GM21723 (cell line): ENCODE data around the gene KATNIP.

Experiments used
- ATAC-seq: cut with Tn5 transposase; IDR thresholded peaks from one replicate; pipeline ENCODE4 v1.9.1; 2021; ENCODE audit warnings: mild to moderate bottlenecking, moderate library complexity; ENCODE audit not compliant: unreplicated experiment

The KATNIP gene

DNA sequence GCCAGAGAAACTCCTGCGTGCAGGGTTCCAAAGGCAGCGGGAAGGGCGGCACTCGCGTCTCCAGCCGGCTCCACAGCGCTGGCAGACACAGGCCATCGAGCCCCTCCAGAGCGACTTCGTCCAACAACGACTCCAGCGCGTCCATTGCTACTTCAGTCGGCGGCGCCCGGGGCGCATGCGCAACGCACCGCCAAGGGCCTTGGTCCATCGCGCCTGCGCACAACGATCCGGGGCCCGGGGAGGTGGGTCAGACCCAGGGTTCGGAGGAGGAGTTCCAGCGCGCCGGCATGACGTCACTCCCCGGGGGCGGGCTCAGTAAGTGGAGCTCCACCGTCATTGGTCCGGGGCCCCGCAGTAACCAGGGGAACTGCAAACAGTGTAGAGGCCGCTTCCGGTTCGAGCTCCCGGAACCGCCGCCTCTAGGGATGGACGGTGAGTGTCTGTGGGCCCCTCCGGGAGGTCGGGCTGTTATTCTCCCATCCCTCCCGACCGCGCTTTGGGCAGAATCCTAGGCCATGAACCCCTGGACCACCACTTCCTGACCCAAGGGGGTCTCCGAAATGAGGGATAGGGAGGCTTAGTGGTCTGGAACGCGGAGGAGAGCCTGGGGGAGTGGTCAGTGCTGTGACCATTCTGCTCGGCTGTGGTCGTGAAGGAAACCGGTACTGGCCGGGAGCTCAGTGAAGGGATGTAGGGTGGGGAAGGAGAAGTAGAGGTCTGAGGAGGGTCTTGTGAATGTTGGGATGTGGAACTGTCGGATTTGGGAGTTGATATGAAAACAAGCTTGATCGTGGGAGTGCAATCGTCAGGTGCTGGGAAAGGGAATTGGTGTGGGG lies at the start of gene KATNIP, which contains the start of gene GTF3C1:
KATNIP (plus strand) TSS at position 399 of the 836 bp plus-strand sequence; CDS start at position 426, 27 bp downstream.
GTF3C1 (minus strand) TSS at position 168 of the 836 bp plus-strand sequence; CDS start at position 145, 23 bp downstream.
- ATAC-seq: peak; percentile 96

DNA sequence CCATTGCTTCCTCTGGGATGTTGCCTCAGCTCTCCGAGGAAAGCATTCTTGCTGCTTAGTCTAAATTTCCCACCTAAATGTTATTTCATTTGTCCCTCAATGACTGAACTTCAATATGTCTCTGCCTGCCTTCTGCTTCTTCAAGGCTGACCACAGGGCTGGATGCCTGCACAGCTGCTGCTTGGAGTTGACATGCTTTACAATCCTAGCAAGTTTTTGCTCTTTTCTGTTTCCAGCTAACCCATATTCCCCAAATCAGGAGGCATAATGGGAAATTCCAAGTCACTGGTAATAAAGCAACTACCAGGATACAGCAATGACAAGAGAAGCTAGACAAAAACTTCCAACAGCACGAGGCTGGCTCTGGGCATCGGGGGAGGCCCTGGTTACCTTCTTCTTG lies 49.1 kb upstream of the KATNIP start:
- no peak for ATAC-seq

DNA sequence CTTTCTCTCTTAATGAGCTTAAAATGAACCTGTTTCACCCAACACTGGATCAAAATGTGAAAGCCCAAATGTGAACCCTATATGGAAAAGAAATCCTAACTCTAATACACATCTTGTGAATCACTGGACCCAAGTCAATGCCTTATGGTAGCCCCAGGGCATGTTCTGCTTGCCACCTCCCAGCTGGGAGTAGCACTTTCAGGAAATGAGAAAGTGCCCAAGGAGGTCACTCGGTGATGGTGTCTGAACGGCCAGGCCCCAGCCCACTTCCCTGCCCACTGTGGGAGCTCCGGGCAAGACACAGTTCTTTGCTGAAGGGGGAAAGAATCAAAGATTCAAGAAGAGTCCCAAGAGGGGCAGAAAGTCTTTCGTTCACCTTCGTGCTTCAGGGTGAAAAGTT lies 46.3 kb upstream of the KATNIP start:
- ATAC-seq: no peak

DNA sequence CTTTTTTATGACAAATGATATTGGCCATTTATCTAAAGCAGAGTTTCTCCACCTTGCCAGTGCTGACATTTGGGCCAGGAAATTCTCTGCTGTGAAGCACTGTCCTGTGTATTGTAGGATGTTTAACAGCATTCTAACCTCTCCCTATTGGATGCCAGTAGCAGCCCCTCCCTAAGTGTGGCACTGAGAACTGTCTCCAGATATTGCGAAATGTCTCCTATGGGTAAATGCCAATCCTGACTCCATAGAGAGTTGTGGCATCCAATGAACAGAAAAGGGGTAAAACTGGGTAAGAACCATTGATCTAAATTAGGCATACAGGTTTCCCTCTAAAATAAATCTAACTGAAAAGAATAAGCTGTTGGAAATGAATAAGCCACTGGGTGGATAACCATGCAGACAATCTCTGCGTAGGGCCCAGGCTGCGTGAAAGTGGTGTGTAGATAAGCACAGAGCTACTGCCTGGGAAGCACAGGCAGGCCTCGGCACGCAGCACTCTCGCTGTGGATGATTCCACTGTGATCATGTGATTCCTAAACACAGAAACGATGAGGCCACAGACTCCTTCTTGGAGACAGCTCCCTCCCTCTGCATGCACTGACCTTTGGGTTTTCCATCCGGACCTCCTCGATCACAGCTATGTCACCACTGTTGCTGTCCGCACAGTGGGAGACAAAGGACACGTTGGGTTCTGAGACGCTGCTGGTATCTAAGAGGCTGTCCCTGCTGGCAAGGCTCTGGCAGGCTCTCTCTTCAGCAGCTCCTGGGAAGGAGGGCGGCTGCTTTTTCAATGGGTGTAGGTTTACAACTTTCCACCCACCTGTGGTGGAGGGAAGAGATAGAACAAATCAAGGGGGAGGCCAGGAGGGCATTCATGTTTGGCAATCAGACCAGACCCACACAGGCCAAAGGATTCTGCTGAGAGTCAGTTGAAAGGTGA lies 44.4 kb upstream of the KATNIP start:
- no peak for ATAC-seq

DNA sequence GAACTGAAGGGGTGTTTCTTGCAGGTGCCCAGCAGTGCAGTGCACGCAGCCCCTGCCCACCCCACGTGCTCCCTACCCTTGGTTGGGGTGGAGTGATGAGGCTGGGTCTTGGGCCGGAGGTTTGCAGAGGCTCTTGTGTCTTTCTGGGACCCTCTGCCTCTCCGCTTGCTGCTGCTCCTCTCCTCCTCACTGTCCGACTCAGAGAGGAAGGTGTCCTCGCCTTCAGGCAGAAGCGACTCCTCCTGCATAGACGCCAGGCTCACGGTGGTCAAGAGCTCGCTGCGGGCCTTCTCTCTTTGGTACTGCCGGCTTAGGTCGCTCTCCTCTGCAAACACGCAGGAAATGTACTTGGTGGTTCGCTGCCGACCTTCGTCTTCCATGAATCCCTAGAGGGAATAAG lies 43.2 kb upstream of the KATNIP start:
- no peak for ATAC-seq

DNA sequence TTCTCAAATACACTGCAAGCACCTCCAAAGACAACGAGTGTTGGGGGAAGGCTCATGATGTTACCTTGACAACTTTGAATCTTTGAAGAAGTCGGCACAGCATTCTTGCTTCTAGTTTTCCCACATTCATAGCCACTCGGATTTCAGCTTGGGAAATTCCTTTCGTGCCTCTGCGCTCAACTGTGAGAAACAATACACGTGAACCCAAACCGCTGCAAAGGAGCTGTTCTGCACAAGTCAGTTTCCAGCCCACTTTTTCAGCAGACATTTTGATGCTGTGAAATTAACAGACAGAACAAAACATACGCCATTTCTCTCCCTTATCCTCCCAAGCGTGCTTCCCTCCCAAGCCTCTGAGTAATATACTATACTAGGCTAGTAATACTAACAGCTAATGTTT lies 41.5 kb upstream of the KATNIP start:
- ATAC-seq: no peak

DNA sequence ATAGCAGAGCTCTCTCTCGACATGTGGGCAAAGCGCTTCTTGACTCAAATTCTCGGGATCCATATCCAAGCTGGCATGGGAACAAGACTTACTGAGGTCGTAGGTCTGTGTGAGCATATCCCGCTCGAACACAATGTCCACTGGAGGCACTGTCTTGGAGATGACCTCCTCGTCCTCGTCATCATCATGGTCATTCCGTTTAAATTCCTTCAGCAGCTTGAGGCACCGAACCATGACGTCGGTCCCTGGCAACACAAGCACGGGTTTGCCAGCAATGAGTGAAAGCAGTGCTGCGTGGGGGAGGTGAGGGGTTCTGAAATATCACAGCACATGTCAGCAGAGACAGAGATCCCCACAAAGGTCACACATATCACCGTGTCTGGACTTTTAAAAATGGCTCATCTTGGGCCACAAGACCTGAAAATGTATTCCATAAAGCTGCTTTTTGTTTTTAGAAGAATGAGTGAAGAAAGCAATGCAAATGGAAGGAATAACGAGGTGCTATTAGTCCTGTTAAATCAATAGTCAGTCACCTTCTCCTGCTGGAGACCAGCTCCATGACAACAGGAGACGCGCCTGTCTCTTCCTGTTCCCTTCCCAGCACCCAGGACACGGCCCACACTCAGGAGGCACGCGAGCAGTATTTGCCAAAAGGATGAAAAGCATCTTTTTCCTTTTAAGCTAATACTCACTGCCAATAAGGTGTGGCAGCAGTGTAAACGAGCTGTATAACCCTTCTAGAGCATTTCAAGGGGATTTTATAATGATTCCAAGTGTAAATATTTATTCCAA lies 38.1 kb upstream of the KATNIP start:
- no peak for ATAC-seq

DNA sequence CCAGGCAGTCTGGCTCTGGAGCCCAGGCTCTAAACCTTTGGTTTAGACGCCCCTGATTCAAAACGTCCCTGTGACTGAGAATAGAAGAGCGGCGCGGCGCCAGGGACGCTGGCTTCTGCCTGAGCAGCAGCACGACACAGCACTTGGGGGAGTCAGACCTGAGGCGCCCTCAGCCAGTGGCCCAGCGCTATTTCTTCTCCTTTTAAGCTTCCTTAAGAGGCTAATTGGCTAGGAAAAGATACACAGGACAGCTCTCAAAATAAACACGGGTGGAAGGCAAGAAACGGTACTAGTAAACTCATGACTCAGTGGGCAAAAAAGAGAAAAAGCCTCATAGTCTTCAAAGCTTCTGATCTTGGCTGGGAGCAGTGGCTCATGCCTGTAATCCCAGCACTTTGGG lies 35.1 kb upstream of the KATNIP start:
- no peak for ATAC-seq

DNA sequence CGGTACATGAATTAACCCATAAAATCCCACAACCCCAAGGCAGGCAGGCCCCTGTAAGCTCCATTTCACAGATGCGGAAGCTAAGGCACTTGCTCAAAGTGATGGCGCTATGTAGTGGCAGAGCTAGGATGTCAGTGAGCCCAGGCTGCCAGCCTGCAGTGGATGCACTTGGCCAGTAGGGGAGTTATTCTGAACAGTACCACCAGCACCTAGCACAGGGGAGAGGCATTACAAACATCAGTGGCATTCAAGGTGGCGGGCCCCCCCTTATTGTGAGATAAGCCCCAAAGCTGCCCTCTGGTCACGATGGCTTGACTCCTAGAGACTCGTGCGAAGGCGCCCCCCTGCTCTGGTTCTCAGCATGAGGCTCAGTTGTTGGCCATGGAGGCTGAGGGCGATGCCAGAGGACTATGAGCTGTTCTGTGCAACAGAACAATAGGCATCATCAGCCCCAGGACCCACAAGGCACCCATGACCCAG lies 34.0 kb upstream of the KATNIP start:
- no peak for ATAC-seq

DNA sequence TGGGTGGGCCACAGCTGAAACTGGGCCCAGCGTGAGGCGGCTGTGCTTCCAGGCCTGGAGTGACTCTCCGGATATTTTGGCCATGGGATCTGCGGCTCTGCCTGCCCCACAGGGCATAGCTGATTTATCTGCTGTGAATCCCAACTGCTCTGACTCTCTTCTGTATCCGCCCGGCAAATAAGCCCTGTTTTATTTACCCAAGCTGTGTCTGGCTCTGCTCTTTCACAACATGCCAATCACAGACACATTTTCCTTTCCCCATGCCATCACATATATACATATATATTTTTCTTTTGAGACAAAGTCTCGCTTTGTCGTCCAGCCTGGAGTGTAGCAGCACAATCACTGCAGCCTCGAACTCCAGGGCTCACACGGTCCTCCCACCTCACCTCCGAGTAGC lies 33.6 kb upstream of the KATNIP start:
- ATAC-seq: no peak

DNA sequence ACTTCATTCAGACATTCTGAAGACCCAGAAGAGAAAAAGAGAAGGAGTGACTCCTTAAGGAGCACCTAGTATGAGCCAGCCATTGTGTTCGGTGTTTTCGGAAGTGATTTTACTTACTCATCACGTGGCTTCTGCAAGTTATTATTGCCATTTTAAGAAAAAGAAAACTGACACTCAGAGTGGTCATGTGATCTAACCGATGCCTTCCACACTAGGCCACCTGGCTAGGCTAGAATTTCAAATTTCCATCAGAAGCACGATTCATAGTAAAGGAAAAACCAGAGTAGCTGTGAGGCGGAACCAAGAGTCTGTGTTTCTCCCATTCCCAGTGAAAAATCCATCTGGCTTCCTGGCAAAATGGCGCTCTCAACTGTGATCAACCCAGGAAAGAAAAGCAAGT lies 32.3 kb upstream of the KATNIP start:
- ATAC-seq: no peak

DNA sequence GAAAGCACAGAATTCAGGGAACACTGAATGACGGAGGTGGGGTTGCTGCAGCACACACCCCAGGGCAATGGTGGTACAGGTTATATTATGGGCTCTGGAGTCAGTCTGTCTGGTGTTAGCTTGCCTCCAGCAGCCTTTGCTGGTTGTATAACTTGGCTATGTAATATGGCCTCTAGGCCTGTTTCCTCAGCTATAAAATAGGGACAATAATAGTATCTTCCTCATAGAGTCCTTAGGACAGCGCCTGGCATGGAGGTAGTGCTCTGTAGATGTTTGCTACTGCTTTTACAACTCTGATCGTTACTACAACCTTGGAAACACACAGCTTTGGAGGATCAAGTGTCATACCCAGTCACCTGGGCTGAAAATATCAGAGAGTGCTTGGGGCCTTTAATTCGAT lies 31.7 kb upstream of the KATNIP start:
- no peak for ATAC-seq

DNA sequence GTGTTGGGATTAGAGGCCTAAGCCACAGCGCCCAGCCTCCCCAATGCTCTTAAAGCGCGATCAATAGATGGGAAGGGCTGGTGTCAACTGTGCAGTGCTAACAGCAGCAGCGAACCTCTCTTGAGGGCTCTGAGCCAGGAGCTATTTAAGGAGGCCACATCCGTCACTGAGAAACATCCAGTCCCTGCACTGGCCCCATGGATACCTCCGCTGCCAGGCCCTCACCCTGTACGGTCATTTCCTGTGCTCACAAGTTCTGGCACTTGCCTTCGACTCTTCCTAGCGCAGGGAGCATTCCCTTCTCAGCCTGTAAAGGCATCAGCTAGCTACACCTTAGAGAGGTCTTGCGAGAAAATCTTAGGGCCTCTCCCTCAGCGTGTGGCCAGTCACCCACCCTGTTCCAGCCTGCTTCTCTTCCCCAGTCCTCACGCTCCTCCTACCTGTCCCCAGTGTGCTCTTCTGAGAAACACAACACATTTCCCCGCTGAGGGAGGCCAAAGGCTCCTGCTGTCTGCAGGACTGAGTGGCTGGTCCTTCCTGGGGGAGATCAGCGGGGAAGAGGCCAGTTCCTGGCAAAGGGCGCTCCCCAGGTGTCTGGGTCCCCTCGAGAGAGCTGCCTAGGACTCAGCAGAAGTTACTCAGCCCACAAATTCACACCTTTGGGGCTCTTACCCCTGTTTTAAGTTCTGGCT lies 28.8 kb upstream of the KATNIP start:
- ATAC-seq: no peak

DNA sequence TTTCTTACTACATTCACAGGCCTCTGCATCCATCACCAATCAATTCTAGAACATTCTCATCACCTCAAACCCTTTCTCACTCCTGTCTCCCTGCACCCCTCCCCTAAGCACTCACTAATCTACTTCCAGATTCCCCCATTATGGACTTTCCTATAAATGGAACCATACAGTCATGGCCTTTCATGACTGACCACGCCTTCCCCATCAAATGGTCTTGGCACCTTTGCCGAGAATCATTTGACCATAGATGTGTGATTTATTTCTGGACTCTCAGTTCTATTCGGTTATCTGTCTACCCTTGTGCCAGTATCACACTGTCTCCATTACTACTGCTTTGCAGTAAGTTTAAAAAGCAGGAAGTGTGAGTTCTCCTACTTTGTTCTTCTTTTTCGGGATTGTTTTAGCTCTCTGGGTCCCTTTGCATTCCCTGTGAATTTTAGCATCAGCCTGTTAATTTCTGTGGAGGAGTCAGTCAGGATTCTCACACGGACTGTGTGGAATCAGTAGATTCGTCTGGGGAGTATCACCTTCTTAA lies 27.7 kb upstream of the KATNIP start:
- ATAC-seq: no peak

DNA sequence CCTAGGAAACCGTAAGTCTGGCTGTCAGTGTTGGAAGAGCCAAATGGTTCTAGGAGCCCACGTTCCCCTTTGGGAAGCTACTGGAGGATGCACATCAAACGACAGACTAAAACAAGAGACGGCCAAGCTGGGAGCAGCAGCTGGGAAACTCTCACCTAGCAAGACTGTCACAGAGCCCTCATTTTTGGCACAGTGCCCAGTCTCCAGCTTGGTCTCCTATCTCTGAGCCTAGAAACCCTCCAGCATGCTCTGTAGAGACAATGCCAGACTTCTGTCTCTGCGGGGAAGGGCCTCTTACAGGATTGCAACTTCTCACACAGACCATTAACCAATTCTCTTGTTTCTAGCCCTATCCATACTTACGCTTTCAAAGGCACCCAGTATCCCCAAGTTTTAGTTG lies 23.8 kb upstream of the KATNIP start:
- no peak for ATAC-seq

DNA sequence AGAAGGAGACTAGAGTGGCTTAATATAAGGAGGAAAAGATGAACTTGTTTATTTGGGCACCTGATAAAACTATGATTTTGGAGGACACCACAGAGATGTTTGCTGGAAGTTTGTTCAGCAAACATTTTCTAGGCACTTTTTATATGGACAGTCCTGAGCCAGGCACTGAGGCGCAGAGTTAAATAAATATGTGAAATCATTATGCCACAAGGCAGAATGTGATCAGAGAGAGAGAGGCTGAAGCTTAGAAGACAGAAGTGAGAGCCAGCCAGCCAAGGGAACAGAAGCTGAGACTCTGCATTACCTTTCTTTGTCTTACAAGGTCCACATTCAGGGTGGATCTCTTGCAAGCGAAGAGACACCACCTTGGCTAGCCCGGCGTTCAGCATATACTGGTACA lies 21.6 kb upstream of the KATNIP start:
- ATAC-seq: no peak

DNA sequence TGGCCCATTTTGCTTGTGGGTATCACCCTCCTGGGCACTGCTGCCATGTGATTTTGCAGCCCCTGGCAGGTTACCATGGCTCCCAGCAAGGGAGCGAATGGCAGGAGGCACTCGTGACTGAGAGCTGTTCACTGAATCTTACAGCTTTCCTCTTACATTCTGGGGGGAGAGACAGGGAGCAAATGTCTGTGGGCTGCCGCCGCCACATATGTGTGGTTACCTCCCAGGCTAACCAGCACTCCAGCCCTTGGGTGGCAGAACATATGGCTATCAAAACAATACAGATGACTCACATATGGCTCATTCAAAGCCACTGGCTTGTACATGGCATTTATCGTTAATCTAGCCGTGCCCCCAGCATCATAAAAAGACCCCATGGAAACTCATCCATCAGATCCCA lies 20.0 kb upstream of the KATNIP start:
- no peak for ATAC-seq

DNA sequence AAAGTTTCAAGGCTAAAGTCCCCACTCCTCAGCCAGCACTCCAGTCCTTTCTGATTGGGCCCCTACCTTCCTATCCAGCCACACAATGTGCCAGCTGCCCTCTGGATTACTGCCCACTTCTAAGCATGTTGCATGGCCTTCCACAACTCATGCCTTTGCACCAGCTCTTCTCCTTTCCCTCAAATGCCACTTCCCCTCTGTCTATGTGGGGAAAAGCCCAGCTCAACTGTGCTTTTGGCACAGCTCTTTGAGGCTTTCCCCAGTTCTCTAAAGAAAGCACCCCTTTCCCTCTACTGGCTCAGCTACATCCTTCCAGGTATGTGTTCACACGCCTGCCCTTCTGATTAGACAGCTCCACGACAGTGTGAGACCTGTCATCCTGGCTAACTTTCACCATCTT lies 18.8 kb upstream of the KATNIP start:
- ATAC-seq: no peak

DNA sequence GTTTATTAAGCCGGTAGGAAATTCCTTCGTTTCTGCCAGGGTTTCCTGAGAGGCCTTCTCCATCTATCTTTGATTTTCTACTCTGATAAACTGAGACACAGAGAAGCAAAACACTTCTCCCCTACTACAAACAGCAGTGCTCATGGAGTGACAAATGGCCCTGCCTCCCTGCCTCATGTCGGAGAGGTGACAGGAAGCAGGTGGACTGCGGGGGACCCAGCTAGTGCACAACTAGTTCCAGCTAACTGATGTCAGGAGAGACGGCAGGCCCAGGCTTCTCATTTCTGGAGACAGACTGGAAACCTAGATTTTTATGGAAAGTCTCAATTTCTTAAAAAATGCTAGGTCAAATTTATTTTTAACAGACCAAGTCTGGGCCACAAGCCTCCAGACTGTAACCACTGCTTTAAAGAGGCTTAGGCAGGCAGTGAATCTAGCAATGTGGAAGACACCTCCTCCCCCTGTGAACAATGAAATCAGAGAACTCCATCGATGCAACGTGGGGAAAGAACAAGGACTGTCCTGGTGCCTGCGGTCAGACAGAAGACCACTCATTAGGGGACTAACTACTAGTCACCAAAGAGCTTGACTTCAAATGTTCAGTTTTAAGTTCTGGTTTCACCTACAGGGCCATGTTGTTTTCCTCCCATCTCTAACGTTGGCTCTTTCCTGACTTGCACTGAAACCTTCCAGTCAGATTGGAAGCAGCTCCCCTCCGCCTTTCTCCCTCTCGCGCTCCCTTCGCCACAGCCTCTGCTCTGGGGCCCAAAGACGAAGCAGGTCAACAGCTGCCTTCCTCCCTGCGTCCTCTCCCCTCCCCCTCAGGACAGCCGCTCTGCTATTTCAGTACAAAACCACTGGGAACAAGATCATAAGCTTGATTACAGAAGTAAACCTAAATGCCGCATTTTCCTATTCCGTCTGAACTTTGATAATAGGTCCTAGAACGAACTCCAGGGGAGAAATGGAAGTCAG lies 17.8 kb upstream of the KATNIP start:
- no peak for ATAC-seq
